ENCODE measurements around the gene DLG5. TPM values are rescaled to one million over a fixed set of nuclear protein-coding genes. Genes with fewer than 3 reads are reported as not detected.

The DLG5 gene
- total and polyA plus RNA-seq, 2 donors (not counting 1 experiment from before 2014, with no cell fraction given): 0.51 to 0.54 TPM

GRCh38 chr10:77955136-77955535 lies 28.6 kb upstream of the DLG5 start:
- H3K27ac ChIP-seq (ENCODE audit: low read length in 2 of 2): no peak overlapping the region
- H3K27ac Mint-ChIP-seq: no peak overlapping the region
- peaks cover 6% of the 10 kb centered on the region for H3K9me3 Mint-ChIP-seq (ENCODE audit: insufficient read depth)
- H3K27me3 Mint-ChIP-seq: peaks cover 11% of the 10 kb centered on the region
- no peaks in the 10 kb centered on the region for H4K20me1 ChIP-seq (ENCODE audit: control insufficient read depth, insufficient read depth, low read length, poor library complexity, severe bottlenecking)
- POLR2A ChIA-PET: no interaction called here
- no peak overlapping the region for H3K4me3 ChIP-seq (ENCODE audit: control extremely low read depth in 1 of 5, extremely low read depth in 1 of 5, insufficient read depth in 1 of 5, low read depth in 2 of 5, low read length in 4 of 5)
- TF ChIP-seq EZH2 (IDR thresholded peaks at IDR 0.05; ENCODE audit: borderline replicate concordance, insufficient read depth, low read depth, low read length, poor library complexity, severe bottlenecking) (no peak), CTCF (IDR thresholded peaks at IDR 0.05) (no peak)
- 100% methylated on average over 1 of the region's 1 CpG for WGBS (ENCODE audit: insufficient coverage)
- H3K27me3 ChIP-seq (replicated peaks in 1 of 4; ENCODE audit: control extremely low read depth in 1 of 4, control insufficient read depth in 3 of 4, insufficient read depth in 4 of 4, low read length in 3 of 4): no peaks in the 10 kb centered on the region
- H3K36me3 ChIP-seq (replicated peaks in 1 of 2; ENCODE audit: control extremely low read depth in 1 of 2, control insufficient read depth in 1 of 2, extremely low read depth in 1 of 2, insufficient read depth in 2 of 2, low read length in 1 of 2): no peaks in the 10 kb centered on the region
- peaks cover 3 to 35% (median 4%) of the 10 kb centered on the region in 3 donors for H3K9me3 ChIP-seq (ENCODE audit: control extremely low read depth in 1 of 3, control insufficient read depth in 2 of 3, insufficient read depth in 1 of 3, low read length in 2 of 3)
- no peak for DNase-seq
- intact Hi-C loops (cut with micrococcal nuclease): no loop called here
- CTCF ChIA-PET: no interaction called here
- H3K4me1 ChIP-seq (ENCODE audit: control insufficient read depth in 2 of 2, insufficient read depth in 2 of 2, low read length in 2 of 2): no peaks in the 10 kb centered on the region
- H3K4me3 Mint-ChIP-seq: no peak overlapping the region
- H3K4me2 ChIP-seq (replicated peaks; ENCODE audit: low read depth, low read length, poor library complexity, severe bottlenecking): no peak overlapping the region
- no peak for ATAC-seq (ENCODE audit: low read depth)
- no peak overlapping the region for H3K9ac ChIP-seq (ENCODE audit: low read length)
- no peaks in the 10 kb centered on the region for H3K4me1 Mint-ChIP-seq
- H3K79me2 ChIP-seq (ENCODE audit: control insufficient read depth, insufficient read depth, low read length): no peaks in the 10 kb centered on the region
- H2AFZ ChIP-seq (ENCODE audit: insufficient read depth, low read depth, low read length, poor library complexity, severe bottlenecking): no peak overlapping the region

GRCh38 chr10:77949167-77949566 lies 22.6 kb upstream of the DLG5 start:
- Mint-ChIP-seq H3K4me1 (no peaks in the 10 kb centered on the region), H3K27ac (no peak overlapping the region), H3K27me3 (peaks cover 27% of the 10 kb centered on the region), H3K9me3 (ENCODE audit: insufficient read depth) (peaks cover 6% of the 10 kb centered on the region), H3K4me3 (no peak overlapping the region)
- intact Hi-C loops (cut with micrococcal nuclease): no loop called here
- Histone ChIP-seq H3K4me1 (ENCODE audit: control insufficient read depth in 2 of 2, insufficient read depth in 2 of 2, low read length in 2 of 2) (no peaks in the 10 kb centered on the region), H3K79me2 (ENCODE audit: control insufficient read depth, insufficient read depth, low read length) (no peaks in the 10 kb centered on the region), H2AFZ (ENCODE audit: insufficient read depth, low read depth, low read length, poor library complexity, severe bottlenecking) (no peak overlapping the region), H3K27me3 (replicated peaks in 1 of 4; ENCODE audit: control extremely low read depth in 1 of 4, control insufficient read depth in 3 of 4, insufficient read depth in 4 of 4, low read length in 3 of 4) (no peaks in the 10 kb centered on the region), H3K36me3 (replicated peaks in 1 of 2; ENCODE audit: control extremely low read depth in 1 of 2, control insufficient read depth in 1 of 2, extremely low read depth in 1 of 2, insufficient read depth in 2 of 2, low read length in 1 of 2) (no peaks in the 10 kb centered on the region), H4K20me1 (ENCODE audit: control insufficient read depth, insufficient read depth, low read length, poor library complexity, severe bottlenecking) (no peaks in the 10 kb centered on the region), H3K4me2 (replicated peaks; ENCODE audit: low read depth, low read length, poor library complexity, severe bottlenecking) (no peak overlapping the region), H3K4me3 (ENCODE audit: control extremely low read depth in 1 of 5, extremely low read depth in 1 of 5, insufficient read depth in 1 of 5, low read depth in 2 of 5, low read length in 4 of 5) (no peak overlapping the region), H3K27ac (ENCODE audit: low read length in 2 of 2) (no peak overlapping the region), H3K9ac (ENCODE audit: low read length) (no peak overlapping the region), H3K9me3 (ENCODE audit: control extremely low read depth in 1 of 3, control insufficient read depth in 2 of 3, insufficient read depth in 1 of 3, low read length in 2 of 3) (peaks cover 3 to 40% (median 4%) of the 10 kb centered on the region in 3 donors)
- POLR2A ChIA-PET: no interaction called here
- CTCF ChIA-PET: no interaction called here
- WGBS (ENCODE audit: insufficient coverage): 24% methylated on average over 3 of the region's 7 CpGs
- DNase-seq (no peak), ATAC-seq (ENCODE audit: low read depth) (no peak)
- no peak for TF ChIP-seq CTCF (IDR thresholded peaks at IDR 0.05)
- no peak for TF ChIP-seq EZH2 (IDR thresholded peaks at IDR 0.05; ENCODE audit: borderline replicate concordance, insufficient read depth, low read depth, low read length, poor library complexity, severe bottlenecking)
